ENCODE results near the gene POU3F1.
"Not testable (repeated sequence)": the region's sequence is repeated elsewhere in the genome, so short reads cannot be mapped to it uniquely, and the experiment has no call there.

The POU3F1 gene

DNA sequence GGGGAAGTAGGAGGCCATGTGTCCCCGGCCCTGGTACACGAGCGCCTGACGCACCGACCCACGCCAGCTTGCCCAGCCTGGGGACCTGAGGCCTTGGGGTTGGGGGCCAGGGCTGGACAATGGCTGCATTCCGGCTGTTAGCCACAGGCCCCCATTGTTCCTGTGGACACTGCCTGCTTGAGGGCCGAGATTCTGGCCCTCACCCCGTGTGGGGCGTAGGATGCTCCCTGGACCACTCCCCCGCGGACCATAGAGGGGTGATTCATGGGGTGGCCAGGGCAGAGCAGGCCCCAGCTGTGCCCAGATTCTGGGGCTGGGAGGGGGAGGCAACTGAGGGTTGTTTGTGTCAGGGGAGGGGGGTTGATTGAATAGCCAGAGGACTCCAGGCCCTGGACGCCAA lies 11.7 kb downstream of the POU3F1 start:
- no peak for TF ChIP-seq CTCF (IDR thresholded peaks at IDR 0.05; ENCODE audit: poor library complexity, severe bottlenecking)
- ATAC-seq (ENCODE audit: low read depth) (no peak), DNase-seq (ENCODE audit: low spot score) (no peak)
- Histone ChIP-seq H3K36me3 (ENCODE audit: low read depth) (no peaks in the 10 kb centered on the region), H3K4me3 (ENCODE audit: severe bottlenecking) (no peak overlapping the region), H3K27ac (ENCODE audit: poor library complexity, severe bottlenecking) (no peak overlapping the region), H3K4me1 (ENCODE audit: insufficient read depth, poor library complexity, severe bottlenecking) (peaks cover 10% of the 10 kb centered on the region), H3K9me3 (ENCODE audit: severe bottlenecking) (no peaks in the 10 kb centered on the region), H3K27me3 (ENCODE audit: insufficient read depth, poor library complexity, severe bottlenecking) (no peaks in the 10 kb centered on the region)

GRCh38 chr1:38032992-38033391 lies 13.6 kb downstream of the POU3F1 start:
- H3K36me3 ChIP-seq (ENCODE audit: low read depth); DNase-seq (ENCODE audit: low spot score); H3K27me3 ChIP-seq (ENCODE audit: insufficient read depth, poor library complexity, severe bottlenecking); H3K27ac ChIP-seq (ENCODE audit: poor library complexity, severe bottlenecking); H3K4me3 ChIP-seq (ENCODE audit: severe bottlenecking); ATAC-seq (ENCODE audit: low read depth); H3K9me3 ChIP-seq (ENCODE audit: severe bottlenecking): not testable (repeated sequence)
- H3K4me1 ChIP-seq (ENCODE audit: insufficient read depth, poor library complexity, severe bottlenecking) = peaks cover 29% of the 10 kb centered on the region

GRCh38 chr1:38031513-38031866 lies 15.1 kb downstream of the POU3F1 start:
- Histone ChIP-seq H3K27me3 (ENCODE audit: insufficient read depth, poor library complexity, severe bottlenecking) (no peaks in the 10 kb centered on the region), H3K4me3 (ENCODE audit: severe bottlenecking) (no peak overlapping the region), H3K27ac (ENCODE audit: poor library complexity, severe bottlenecking) (no peak overlapping the region), H3K9me3 (ENCODE audit: severe bottlenecking) (no peaks in the 10 kb centered on the region), H3K4me1 (ENCODE audit: insufficient read depth, poor library complexity, severe bottlenecking) (peaks cover 41% of the 10 kb centered on the region), H3K36me3 (ENCODE audit: low read depth) (no peaks in the 10 kb centered on the region)
- DNase-seq (ENCODE audit: low spot score) = no peak
- no peak for ATAC-seq (ENCODE audit: low read depth)
- no peak for TF ChIP-seq CTCF (IDR thresholded peaks at IDR 0.05; ENCODE audit: poor library complexity, severe bottlenecking)

DNA sequence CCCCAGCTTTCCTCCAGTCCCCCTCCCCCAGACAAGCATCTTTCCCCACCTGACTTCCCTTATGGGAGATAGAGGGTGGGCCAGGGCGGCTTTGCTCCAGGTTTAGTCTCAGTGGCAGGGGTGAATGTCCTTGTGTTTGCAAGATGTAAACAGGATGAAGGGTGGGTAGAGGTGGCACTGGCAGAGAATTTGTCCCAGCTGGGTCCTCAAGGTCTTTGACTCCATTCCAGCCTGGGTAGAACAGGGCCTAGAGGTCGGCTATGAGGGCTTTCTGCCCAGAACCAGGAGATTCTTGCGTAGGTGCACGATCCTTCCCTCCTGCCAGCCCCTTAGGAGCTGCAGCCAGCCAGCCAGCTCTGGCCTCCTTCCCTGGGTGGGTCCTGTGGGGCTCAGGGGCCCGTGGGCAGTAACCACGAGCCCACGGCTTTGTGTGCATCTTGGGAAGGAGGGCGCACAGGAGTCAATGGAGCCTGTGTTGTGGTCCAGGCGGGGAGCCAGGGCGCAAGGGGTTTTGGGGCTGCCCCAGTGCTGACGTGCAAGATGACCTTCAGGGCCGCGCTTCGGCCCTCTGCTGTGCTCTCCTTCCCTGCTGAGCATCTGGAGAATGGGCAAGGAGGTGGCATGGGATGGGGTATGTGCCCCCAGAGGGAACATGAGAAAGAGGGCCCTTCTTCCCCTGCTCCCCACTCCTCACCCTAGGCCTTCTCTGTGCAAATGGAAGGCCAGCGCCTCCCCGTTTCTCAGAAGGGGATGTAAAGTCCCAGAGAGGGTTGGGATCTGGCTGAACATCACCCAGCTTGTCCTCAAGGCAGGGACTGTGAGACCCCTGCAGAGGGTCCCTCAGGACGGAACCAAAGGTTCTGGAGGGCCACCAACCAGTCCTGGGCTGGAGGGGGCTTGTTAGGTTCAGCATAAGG lies 15.7 kb downstream of the POU3F1 start:
- DNase-seq (ENCODE audit: low spot score) (no peak), ATAC-seq (ENCODE audit: low read depth) (no peak)
- TF ChIP-seq CTCF (IDR thresholded peaks at IDR 0.05; ENCODE audit: poor library complexity, severe bottlenecking) = no peak
- no peaks in the 10 kb centered on the region for H3K27me3 ChIP-seq (ENCODE audit: insufficient read depth, poor library complexity, severe bottlenecking)
- peaks cover 5% of the 10 kb centered on the region for H3K36me3 ChIP-seq (ENCODE audit: low read depth)
- H3K4me3 ChIP-seq (ENCODE audit: severe bottlenecking) = no peak overlapping the region
- H3K9me3 ChIP-seq (ENCODE audit: severe bottlenecking) = no peaks in the 10 kb centered on the region
- peak overlapping the region; percentile 90 for H3K27ac ChIP-seq (ENCODE audit: poor library complexity, severe bottlenecking)
- H3K4me1 ChIP-seq (ENCODE audit: insufficient read depth, poor library complexity, severe bottlenecking) = peaks cover 41% of the 10 kb centered on the region

GRCh38 chr1:38029685-38030511 lies 16.7 kb downstream of the POU3F1 start:
- Histone ChIP-seq H3K4me1 (ENCODE audit: insufficient read depth, poor library complexity, severe bottlenecking) (peaks cover 48% of the 10 kb centered on the region), H3K9me3 (ENCODE audit: severe bottlenecking) (no peaks in the 10 kb centered on the region), H3K4me3 (ENCODE audit: severe bottlenecking) (no peak overlapping the region), H3K36me3 (ENCODE audit: low read depth) (peaks cover 14% of the 10 kb centered on the region), H3K27me3 (ENCODE audit: insufficient read depth, poor library complexity, severe bottlenecking) (no peaks in the 10 kb centered on the region), H3K27ac (ENCODE audit: poor library complexity, severe bottlenecking) (peak overlapping the region; percentile 90)
- peak; percentile 69 for ATAC-seq (ENCODE audit: low read depth)
- DNase-seq (ENCODE audit: low spot score) = peak; percentile 84
- no peak for TF ChIP-seq CTCF (IDR thresholded peaks at IDR 0.05; ENCODE audit: poor library complexity, severe bottlenecking)

Data from RWPE2 (cell line).